Breast epithelium (tissue), 3 donors: ENCODE results near the gene RYR1.

Experiments
- POLR2A ChIP-seq: fragments of 450-650 bp; IDR thresholded peaks from one replicate; pipeline ENCODE4 v1.6.1; 2016; ENCODE audit warnings: antibody characterized with exemption, mild to moderate bottlenecking, moderate library complexity
- POLR2AphosphoS5 ChIP-seq, 3 donors: sonication (generic); formaldehyde crosslinking; IDR thresholded peaks; one replicate each; pipeline ENCODE4 v1.6.1; 2017; ENCODE audit warnings: antibody characterized with exemption in 3 of 3

GRCh38 chr19:38635483-38636399, 202.2 kb downstream of the RYR1 start:
- TF ChIP-seq POLR2AphosphoS5 (IDR thresholded peaks at IDR 0.05) = no peak
- TF ChIP-seq POLR2A = no peak
